ENCODE results near the gene STPG3. TPM values are rescaled to one million over a fixed set of nuclear protein-coding genes. Genes with fewer than 3 reads are reported as not detected.

The STPG3 gene
- total and polyA plus RNA-seq, 9 of the 15 experiments (the other 6 are each of a cell fraction or from before 2014, with no cell fraction given), result not detected

DNA sequence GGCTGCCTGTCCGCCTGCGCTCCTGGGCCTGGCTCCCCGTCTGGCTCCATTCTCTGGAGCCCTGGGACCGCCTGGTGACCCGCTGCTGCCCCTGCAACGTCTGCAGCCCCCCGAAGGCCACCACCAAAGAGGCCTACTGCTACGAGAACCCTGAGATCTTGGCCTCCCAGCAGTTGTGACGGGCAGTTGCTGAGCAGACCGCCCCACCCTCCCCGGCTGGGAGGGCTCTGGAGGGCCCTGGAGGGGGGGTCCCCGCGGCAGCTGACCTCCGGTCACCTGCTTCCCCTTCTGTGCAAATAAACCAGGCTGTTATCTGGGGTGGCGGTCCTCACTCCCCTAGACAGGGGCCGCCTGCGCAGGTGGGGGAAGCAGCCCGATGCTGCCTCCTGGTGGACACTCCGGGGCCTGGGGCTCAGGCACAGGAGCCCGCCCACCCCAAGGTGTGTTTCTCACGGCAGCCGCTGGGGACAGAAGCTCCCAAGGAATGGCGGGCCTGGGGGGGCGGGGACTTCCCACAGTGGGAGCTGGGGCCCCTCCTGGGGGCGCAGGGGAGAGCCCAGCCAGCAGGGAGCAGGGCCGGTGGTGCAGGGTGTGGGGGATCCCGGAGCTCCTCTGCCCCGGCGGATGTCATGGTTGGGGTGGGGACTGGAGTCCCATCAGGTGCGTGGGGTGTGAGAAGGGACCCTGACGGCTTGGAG, 14.7 kb upstream of the STPG3 start (continued):
- TF ChIP-seq KLF13 (tag; IDR thresholded peaks at IDR 0.05; ENCODE audit: borderline replicate concordance, low read depth) (peak; percentile 91), POLR2B (IDR thresholded peaks at IDR 0.05; ENCODE audit: low read depth, partially characterized antibody) (no peak), PATZ1 (CRISPR knock-in tag; IDR thresholded peaks at IDR 0.05; ENCODE audit: borderline replicate concordance) (peak; percentile 36; the same call in 1 of the 2 replicates), EHMT2 (IDR thresholded peaks at IDR 0.05) (no peak), TARDBP (IDR thresholded peaks at IDR 0.05) (peak; percentile 68; the same call in 1 of the 2 replicates), MTA3 (IDR thresholded peaks at IDR 0.05; ENCODE audit: borderline replicate concordance) (peak; percentile 77), HDAC6 (IDR thresholded peaks at IDR 0.05; ENCODE audit: low read depth, low read length) (no peak), ZNF23 (CRISPR knock-in tag; IDR thresholded peaks at IDR 0.05) (no peak), MAZ (CRISPR knock-in tag; conservative IDR thresholded peaks at IDR 0.05 in 1 of 2, IDR thresholded peaks at IDR 0.05 in 1 of 2) (peak; percentile 97 to 99), TRIM24 (IDR thresholded peaks at IDR 0.05) (peak; percentile 53 to 62; a peak in 3 of 4 replicates), NR4A1 (CRISPR knock-in tag; IDR thresholded peaks at IDR 0.05) (no peak), NR4A1 (tag; IDR thresholded peaks at IDR 0.05) (peak; percentile 74; the same call in 1 of the 2 replicates), DACH1 (IDR thresholded peaks at IDR 0.05; ENCODE audit: partially characterized antibody) (peak; percentile 62), NBN (IDR thresholded peaks at IDR 0.05; ENCODE audit: low read depth) (peak; percentile 80; the same call in 1 of the 2 replicates), PHF21A (IDR thresholded peaks at IDR 0.05; ENCODE audit: borderline replicate concordance, low read depth) (0 out of 2 replicates have a peak, but pooled peaks have one; percentile 56), PTBP1 (IDR thresholded peaks at IDR 0.05; ENCODE audit: low read depth, low read length) (0 out of 2 replicates have a peak, but pooled peaks have one; percentile 33), SMARCE1 (IDR thresholded peaks at IDR 0.05) (0 out of 2 replicates have a peak, but pooled peaks have one; percentile 59), PRDM10 (IDR thresholded peaks at IDR 0.05; ENCODE audit: partially characterized antibody) (peak; percentile 52), HOXB6 (CRISPR knock-in tag; IDR thresholded peaks at IDR 0.05; ENCODE audit: borderline replicate concordance) (no peak), PKNOX1 (IDR thresholded peaks at IDR 0.05) (peak; percentile 74), ATF1 (CRISPR knock-in tag; IDR thresholded peaks at IDR 0.05) (no peak), ATF1 (tag; IDR thresholded peaks at IDR 0.05) (peak; percentile 72), ZBTB17 (CRISPR knock-in tag; IDR thresholded peaks at IDR 0.05) (0 out of 2 replicates have a peak, but pooled peaks have one; percentile 13), SOX6 (IDR thresholded peaks at IDR 0.05) (peak; percentile 81), ZEB2 (IDR thresholded peaks at IDR 0.05) (peak; percentile 45; the same call in 1 of the 2 replicates)
